8988T (cell line): Measurements from ENCODE around the gene GIMAP7.
"Not testable (repeated sequence)": the region's sequence is repeated elsewhere in the genome, so short reads cannot be mapped to it uniquely, and the experiment has no call there.

Experiments used
- DNase-seq: peaks from one replicate; pipeline ENCODE4 v3.0.0; 2011

Gene GIMAP7

DNA sequence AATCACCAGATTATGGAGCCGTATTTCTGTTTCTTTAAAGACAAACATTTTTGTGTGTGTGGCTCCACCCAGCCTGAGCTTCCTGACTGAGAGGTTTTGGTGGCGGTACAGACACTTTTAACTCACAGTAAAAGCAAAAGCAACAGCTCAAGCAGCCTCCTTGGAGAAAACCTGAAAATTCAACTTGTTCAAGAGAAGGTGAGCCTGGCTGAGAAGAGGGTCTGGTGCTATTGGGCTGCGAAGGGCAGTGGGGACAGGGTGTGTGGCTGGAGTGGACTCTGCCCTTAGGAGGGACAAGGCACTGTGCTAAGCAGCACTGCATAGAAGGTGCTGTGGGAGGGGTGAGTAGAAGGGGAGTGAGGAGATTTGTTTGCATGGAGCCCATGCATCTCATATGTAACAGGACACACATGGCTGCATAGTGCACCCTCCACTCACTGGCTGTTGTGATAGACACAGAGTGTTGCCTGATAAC is at the start of gene GIMAP7:
Gene GIMAP7 (plus strand): TSS at position 125 of the 475 bp plus-strand sequence. CDS start 5,103 bp downstream, outside the sequence.
- no peak for DNase-seq

DNA sequence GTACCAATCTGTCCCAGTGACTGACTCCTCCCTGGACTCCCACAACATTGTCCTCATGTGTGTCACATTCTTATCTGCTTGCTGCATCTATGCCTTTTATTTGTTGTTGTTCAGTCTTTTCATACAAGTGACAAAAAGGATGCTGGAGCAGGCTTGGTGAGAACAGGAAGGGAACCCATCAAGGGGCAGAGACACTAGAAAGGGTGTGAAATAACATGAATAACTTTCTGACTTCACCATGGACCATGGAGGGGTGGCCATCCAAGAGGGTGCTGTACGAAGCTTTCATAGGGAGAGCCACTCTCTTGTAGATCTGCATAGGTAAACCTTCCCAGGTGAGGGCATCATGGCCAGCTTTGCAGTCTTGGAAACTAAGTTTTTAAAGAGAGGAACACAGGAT is 49.7 kb upstream of the GIMAP7 start:
- no peak for DNase-seq

DNA sequence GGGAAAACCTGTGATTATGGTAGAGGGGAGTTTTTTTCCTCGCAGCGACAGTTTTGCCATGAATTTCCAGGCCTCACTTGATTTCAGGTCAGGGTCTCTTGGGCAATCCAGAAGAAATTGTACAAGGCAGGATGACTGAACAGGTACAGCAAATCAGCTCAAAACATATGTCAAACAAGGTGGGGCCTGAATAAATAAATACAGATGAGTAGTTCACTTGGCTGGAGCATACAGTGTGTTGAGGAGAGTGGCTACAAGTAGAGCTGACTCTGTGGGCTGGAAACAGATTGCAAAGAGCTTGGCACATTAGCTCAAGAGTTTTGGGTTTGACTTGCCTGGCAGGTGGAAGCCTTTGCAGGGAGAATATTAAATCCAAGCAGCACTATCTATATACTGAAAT is 49.3 kb upstream of the GIMAP7 start:
- DNase-seq, result no peak

DNA sequence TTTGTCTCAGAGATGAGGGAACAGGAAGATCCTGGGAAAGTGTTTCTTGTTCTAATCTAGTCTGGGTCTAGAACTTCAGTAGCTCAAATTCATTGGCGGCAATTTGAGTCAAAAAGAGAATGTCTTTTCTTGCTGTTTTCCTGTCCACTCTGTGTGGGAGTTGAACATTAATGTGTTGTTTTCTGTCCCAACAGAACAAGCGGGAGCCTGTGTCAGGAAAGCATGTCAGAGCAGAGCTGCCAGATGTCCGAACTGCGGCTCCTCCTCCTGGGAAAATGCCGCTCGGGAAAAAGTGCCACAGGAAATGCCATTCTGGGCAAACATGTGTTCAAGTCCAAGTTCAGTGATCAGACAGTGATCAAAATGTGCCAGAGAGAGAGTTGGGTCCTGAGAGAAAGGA is 48.2 kb upstream of the GIMAP7 start:
- no peak for DNase-seq

DNA sequence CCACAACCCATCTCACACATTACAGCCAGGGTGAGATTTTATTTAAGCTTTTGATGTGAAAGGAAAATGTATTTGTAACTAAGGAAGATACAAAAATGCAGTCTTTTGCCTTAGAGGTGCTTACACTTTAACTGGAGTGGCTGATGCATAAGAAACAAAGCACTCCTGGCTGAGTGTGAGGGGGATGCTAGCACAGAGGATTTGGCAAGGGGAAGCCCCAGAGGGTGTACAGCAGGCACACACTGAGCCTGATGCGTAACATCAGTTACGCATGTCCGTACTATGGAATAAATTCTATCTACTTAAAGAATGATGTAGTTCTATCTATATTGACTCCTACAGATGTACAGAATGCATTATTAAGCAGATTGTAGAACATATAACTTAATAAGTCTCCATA is 46.4 kb upstream of the GIMAP7 start:
- no peak for DNase-seq

DNA sequence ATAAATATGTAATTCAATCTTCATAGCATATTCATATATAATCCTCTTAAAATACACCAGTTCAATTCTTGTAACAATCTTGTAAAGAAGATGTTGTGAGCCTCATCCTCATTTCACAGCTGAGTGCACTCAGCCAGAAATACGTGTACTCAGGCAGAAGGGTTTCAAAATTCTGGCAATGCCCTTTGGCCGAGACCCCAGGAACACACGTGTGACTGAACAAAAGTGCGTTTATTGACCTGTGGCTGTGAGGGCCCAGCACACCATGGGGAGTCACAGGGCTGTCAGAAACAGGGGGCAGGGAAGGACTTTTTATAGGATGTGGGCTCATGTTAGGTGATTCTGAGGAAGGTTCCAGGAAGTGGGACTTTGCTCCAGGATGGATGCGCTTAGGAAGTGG is 42.8 kb upstream of the GIMAP7 start:
- no peak for DNase-seq

DNA sequence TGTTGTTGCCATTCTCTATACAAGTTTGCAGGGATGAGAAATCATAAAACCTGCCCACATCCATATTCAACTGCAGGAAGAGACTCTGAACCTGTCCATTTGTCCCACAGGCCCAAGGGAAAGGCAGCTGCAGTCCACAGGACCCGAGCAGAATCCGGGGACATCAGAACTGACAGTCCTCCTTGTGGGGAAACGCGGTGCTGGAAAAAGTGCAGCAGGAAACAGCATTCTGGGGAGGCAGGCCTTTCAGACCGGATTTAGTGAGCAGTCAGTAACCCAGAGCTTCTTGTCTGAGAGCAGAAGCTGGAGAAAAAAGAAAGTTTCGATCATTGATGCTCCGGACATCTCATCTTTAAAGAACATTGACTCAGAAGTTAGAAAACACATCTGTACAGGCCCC is 40.8 kb upstream of the GIMAP7 start:
- no peak for DNase-seq

DNA sequence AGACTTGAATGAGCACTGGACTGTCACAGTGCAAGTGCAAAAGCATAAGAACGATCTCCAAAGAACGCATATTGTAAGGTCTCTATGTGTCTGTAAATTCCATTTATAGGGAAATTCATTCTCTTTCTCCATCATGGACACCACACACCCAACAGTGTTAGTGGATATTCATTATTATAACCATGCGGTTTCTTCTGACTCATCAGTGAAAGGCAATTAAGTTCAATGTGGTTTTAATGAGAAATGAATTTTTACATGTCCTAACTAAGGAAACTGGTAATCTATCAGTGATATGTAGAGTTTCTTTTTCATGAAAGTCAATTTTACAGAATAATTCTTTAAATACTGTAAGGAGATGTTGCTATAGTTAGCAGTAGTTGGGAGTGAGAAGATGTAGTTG is 38.4 kb upstream of the GIMAP7 start:
- no peak for DNase-seq

DNA sequence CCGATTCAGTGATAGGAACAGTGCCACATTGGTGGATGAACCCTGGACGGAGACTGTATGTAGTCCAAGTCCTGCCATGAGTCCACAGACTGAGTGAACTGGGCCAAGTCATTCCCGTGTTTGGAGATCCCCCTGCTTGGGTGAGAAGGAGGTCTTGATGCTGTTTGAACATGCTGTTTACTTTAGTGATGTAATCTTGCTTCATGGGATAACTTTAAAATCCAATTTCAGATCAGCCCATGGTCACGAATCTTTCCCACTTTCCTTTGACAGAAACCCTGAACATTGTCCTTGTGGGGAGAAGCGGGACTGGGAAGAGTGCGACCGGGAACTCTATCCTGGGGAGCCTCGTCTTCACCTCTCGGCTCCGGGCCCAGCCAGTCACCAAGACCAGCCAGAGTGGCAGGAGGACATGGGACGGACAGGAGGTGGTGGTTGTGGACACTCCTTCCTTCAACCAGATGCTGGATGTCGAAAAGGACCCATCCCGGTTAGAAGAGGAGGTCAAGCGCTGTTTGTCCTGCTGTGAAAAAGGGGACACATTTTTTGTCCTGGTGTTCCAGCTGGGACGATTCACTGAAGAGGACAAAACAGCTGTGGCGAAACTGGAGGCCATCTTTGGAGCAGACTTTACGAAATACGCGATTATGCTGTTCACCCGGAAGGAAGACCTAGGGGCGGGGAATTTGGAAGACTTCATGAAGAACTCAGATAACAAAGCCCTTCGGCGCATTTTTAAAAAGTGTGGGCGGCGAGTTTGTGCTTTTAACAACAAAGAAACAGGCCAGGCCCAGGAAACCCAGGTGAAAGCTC is 37.6 kb upstream of the GIMAP7 start:
- DNase-seq, result no peak

DNA sequence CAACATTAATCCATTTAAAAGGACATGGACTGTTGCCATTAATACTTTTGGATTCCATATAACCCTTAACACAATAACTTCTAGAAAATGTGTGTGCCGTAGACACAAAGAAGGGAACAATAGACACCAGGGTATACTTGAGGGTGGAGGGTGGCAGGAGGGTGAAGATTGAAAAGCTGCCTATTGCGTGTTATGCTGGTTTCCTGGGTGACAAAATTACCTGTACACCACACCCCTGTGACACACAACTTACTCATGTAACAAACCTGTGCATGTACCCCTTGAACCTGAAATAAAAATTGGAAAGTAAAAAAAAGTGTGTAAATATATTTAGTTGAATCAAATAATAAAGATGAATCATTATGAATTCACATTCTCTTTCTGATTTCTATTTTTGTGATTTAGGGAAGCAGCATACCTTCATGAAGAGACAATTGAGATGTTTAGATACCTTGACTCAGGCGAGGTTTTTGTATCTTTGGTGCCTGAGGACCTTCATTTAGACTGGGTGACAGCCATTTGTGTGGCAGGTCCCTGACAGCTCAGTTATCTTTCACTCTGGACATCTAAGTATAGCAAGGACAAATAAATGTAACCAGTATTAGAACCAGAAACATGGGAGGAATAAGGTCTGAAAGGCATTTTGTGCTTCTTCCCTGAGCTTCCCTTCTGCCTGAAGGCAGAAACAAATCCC is 35.5 kb upstream of the GIMAP7 start:
- DNase-seq, result no peak

DNA sequence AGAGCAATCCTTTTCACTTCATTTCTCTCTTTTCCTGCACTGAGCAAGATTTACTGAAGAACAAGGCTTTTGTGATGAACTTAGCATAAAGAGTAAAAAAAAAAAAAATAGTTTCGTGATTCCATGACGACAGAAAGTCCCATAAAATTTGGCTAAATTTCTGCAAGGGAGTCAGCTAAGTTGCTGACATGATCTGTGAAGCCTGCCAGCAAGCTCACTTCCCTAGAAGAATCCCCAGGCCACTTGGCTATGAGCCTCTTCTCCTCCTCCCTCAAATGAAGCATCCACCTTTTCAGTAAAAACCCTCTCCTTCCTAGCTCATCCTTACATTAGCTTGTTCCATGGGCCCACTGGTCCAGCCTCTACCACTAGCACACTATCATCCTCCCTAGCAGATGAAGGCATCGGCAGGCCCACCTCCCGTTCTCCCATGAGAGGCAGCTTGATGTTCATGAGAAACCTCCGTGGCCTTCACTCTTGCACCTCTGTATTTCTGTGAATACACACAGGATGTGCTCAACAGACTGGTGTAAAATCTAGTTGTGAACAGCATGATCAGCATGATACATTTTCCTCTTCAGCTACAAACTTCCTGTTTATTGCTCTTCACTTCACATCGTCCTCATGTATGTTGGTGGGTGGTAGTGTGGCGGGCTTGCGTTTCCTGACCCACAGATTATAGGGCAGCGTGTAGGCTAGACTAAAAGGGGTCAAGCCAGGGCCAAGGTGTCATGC is 33.3 kb upstream of the GIMAP7 start:
- DNase-seq, result no peak

DNA sequence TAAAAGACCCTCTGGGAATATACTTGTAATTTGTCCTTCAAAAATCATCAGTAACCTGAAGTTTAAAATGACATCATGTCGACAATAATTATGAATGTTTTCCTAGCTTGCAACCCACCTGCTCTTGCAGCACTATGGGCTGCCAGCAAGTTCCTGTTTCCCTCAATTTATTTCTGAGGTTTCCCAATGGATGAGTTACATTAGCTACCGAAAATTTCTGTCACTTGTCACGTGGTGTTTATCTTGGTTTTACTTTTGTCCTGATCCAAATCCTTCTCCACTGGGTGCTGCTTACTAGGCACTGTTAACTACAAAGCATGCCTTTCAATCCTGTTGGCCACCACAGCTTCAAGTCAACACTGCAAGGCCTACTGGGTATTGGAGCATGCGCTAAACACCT is 32.8 kb upstream of the GIMAP7 start:
- DNase-seq, result no peak

DNA sequence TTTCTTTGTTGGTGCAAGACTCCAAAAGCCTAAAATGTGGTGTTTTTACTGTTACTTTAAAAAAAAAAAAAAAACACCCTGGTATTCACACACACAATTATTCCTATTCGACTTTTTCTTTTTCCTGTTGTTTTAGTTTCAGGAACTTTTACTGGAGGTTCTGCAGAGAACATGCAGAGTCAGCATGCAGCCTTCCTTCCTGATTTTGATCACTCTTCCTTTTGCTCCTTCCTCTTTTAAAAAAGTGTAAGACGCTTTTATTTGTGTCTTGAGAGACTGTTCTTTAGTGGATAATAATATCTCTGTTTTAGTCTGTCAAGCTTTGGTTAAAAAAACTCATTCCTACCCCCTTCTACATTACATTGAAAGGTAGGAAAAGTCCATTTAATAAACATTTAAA is 31.2 kb upstream of the GIMAP7 start:
- not testable (repeated sequence) for DNase-seq

DNA sequence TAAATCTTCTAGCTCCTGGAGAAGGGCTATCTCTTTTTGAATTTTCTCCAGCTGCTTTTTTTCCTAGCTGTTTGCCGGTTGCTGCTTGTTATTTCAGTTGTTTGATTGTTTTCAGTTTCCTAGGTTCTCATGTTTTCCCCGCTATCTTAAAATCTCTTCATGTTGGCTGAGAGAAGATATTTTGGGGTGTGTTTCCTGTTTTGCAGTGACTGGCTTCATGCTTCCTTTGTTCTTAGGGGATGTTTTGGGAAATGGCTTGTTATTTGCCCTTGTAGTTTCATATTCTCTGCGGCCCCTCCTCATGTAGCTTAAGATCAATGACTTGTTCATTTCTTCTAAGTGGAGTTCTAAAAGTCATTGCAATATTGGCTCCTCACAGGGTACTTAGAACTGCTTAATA is 30.6 kb upstream of the GIMAP7 start:
- not testable (repeated sequence) for DNase-seq

DNA sequence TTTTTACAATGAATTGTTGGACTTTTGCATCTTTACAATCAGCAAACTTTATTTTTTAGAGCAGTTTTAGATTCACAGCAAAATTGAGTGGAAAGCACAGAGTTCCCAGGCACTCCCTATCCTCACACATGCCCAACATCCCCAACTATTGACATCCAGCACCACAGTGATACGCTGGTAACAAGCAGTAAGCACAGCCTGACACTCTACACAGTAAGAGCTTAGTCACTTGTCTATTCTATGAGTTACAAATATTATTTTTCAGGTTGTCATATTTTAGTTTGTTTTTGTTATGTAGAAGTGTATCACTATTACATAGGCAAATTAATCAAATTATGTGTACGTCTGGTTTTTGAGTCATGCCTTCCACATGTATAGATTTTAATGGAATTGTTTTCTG is 27.0 kb upstream of the GIMAP7 start:
- no peak for DNase-seq

DNA sequence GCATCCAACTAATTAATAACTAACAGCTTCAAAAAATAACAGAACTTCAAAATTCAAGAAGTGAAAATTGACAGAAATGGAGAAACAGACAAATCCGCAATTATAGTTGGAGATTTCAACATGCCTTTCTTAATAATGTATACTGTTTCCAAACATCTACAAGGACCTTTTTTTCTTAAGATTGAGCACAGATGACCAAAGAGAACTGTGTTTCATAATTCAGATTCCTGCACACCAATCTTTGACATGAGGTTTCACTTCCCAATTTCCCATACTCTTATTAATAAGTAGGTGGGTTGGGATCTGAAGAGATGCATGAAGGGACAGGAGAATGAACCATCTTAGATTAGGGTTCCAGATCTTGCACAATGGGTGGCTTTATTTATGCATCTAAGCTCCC is 24.9 kb upstream of the GIMAP7 start:
- no peak for DNase-seq

DNA sequence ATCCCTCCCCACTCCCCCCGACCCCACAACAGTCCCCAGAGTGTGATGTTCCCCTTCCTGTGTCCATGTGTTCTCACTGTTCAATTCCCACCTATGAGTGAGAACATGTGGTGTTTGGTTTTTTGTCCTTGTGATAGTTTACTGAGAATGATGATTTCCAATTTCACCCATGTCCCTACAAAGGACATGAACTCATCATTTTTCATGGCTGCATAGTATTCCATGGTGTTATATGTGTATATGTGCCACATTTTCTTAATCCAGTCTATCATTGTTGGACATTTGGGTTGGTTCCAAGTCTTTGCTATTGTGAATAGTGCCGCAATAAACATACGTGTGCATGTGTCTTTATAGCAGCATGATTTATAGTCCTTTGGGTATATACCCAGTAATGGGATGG is 21.2 kb upstream of the GIMAP7 start:
- DNase-seq, result not testable (repeated sequence)

DNA sequence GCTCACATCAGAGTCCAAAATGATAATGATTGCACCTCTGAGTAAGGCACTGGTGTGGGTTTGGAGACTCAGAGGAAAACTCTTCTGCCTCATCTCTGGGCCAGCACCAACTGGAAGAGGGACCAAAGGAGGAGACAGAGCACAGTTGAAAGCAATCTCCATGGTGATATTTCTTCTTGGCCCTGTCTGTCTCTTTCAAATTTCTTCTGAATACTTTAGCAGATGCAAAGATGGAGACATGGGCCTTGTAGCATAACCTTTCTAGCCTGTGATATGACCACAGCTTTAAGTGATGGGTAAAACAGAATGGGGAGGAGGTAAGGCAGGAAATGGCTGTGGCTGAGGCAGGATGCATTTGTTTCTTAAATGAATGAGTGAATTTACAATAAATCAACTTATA is 12.2 kb upstream of the GIMAP7 start:
- DNase-seq, result no peak

DNA sequence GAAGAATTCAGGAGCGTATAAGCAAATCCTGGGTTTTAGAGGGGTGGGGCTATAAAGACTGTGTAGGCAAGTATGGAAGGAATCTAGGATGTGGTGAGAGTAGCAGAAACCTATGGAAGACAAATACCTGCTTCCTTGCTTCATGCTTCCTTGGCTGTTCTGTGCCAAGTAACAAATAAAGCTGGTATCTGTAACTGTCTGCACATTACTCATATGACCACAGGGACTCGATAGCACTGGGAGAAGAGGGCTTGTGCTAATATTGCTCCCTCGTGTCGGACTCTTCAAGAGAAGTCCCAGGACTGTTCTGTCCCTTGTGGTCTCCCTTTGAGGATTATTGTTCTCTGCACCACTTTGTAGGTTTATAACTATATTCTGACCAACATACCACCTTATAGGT is 11.5 kb upstream of the GIMAP7 start:
- no peak for DNase-seq

DNA sequence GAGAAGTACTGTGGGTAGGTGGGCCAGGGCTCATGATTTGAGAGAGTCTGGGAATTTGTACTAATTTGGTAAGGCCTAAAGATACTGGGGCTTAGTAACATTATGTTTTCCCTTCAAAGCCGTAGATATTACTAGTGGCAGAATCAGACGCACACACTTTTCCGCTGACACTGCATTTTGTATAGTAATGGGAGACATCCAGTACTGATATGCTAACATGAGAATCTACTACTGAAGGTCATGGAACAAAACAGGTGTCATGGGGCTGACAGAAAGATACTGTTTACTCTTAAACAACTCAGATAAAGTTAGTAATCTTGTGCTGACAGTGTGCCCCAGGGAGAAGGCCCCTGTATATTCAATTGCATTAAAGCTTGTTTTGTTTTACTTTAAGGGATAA is 11.1 kb upstream of the GIMAP7 start:
- DNase-seq, result no peak

DNA sequence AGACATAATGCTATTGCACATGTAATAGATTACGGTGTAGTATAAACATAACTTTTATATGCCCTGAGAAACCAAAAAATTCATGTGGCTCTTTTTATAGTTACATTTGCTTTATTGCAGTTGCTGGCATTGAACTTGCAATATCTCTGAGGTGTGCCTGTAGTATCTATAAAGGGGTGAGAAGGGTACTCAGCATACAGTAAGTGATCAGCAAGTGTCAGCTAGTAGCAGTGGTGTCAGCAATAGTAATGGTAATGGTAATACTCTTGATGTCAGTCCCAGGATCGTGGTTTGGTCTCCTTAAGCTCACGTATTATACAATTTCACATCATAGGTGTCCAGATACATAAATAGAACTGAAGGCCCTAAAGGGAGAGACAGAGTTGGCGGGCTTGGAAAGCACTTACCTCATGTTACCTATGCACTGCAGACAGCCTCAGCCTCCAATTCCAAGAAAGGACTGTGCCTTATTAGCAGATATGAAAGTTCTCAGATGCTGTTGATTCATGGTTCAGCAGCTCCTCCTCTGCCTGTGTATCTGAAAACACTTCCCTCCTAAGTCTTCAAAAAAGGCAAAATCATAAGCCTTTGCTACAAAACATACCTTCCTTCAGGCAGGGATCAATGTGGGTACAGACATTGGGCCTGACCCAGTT is 6.6 kb upstream of the GIMAP7 start:
- DNase-seq, result no peak

DNA sequence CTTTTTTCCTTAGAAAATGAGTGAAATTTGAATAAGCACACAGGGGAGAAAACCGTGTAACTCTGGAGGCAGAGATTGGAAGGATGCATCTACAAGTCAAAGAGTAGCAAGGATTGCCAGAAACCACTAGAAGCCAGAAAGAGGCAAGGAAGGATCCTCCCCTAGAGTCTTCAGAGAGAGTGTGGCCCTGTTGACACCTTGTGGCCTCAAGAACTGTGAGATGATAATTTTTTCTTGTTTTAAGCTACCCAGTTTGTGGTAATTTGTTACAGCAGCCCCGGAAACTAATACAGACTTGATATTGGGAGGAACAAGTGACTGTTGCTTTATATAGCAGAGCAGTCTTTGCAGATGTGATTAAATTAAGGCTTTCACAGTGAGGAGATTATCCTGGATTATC is 3.6 kb upstream of the GIMAP7 start:
- no peak for DNase-seq

DNA sequence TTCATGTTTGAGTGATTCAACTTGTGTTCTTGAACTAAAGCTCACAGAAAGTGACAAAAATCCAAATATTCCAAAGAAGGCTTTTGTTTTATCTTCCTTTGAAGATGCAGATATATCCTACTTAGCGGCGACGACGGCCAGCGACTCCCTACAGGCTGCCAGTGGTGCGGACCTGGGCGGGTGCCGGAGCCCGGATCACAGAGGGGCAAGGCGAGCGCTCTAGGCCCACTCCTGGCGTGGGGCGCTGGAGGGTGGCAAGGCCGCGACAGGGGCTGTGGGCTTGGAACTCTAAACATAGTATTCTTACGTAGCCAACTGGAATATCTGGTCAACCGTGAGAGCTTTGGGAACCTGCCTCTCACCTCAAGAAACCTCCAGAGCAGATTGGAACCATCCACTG is 914 bp upstream of the GIMAP7 start:
- no peak for DNase-seq
